ENCODE results near the gene HHIPL1. TPM values are rescaled to one million over a fixed set of nuclear protein-coding genes. Genes with fewer than 3 reads are reported as not detected.

Gene HHIPL1
- total RNA-seq, 2 donors from 2014 or later: 0.12 to 0.21 TPM

DNA sequence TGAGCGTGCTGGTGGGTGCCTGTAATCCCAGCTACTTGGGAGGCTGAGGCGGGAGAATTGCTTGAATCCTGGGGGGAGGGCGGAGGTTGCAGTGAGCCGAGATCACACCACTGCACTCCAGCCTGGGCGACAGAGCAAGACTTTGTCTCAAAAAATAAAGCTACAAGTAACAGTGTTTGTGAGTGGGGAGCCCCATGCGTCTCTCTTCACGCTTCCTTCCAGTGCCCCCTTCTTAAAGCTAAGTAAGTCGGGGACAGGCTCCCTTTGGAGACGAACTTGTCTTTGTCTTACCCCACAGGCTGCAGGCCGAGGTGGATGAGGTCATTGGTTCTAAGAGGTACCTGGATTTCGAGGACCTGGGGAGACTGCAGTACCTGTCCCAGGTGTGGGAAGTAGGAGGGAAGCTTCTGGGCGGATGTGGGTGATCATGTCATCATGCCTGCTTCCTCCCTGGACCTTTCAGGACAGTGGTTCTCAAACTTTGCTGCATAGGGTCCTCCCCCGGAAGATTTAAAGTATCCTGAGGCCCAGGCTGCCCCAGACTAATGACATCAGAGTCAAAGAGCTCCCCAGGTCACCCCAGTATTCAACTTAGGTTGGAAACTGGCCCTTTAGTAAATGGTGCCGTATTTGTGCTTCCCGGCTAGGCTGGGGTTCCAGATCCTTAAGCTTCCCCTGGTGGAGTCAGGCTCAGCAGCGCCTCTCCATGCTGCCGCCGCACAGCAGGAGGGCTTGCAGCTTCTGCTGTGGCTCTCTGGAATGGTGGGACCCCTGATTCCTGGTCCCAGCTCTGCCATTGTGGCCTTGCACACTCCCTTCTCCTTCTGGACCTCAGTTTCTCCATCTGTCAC is 76.2 kb downstream of the HHIPL1 start:
- no peaks in the 10 kb centered on the region for H3K9me3 ChIP-seq (ENCODE audit: control insufficient read depth, low read length, poor library complexity, severe bottlenecking)
- DNase-seq: peak in 1 of 3 donors; percentile 1
- Mint-ChIP-seq H3K36me3 (ENCODE audit: low read depth) (peaks cover 2% of the 10 kb centered on the region), H3K27ac (no peak overlapping the region), H3K4me1 (peaks cover 2% of the 10 kb centered on the region), H3K27me3 (peaks cover 23% of the 10 kb centered on the region), H3K4me3 (no peak overlapping the region)
- no peak for ATAC-seq

GRCh38 chr14:99721792-99722516 is 77.0 kb downstream of the HHIPL1 start:
- DNase-seq (peak in 1 of 3 donors; percentile 3), ATAC-seq (no peak)
- no peaks in the 10 kb centered on the region for H3K9me3 ChIP-seq (ENCODE audit: control insufficient read depth, low read length, poor library complexity, severe bottlenecking)
- H3K4me1 Mint-ChIP-seq: peaks cover 2% of the 10 kb centered on the region
- peaks cover 20% of the 10 kb centered on the region for H3K27me3 Mint-ChIP-seq
- no peaks in the 10 kb centered on the region for H3K36me3 Mint-ChIP-seq (ENCODE audit: low read depth)
- H3K4me3 Mint-ChIP-seq: no peak overlapping the region
- H3K27ac Mint-ChIP-seq: no peak overlapping the region

DNA sequence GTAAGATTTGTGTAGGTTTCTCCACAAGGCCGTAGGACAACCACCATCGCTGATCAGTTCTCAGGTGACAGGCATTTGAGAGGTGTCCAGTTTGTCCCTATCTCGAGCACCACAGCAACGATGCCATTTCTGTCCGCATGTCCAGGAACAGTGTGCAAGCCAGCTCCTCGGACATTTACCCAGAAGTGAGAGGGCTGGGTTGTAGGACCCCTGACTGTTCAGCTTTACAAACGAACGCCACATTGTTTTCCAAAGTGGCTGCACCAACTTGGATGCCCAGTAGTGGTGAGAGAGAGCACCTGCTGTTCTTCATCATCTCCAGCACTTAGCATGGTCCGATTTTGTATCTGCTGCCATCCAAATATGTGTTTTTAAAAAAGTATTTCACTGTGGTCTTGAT is 77.8 kb downstream of the HHIPL1 start:
- no peaks in the 10 kb centered on the region for H3K36me3 Mint-ChIP-seq (ENCODE audit: low read depth)
- H3K27ac Mint-ChIP-seq: no peak overlapping the region
- H3K27me3 Mint-ChIP-seq: peaks cover 24% of the 10 kb centered on the region
- H3K9me3 ChIP-seq (ENCODE audit: control insufficient read depth, low read length, poor library complexity, severe bottlenecking): no peaks in the 10 kb centered on the region
- H3K4me3 Mint-ChIP-seq: no peak overlapping the region
- H3K4me1 Mint-ChIP-seq: peaks cover 2% of the 10 kb centered on the region
- DNase-seq (no peak), ATAC-seq (no peak)

DNA sequence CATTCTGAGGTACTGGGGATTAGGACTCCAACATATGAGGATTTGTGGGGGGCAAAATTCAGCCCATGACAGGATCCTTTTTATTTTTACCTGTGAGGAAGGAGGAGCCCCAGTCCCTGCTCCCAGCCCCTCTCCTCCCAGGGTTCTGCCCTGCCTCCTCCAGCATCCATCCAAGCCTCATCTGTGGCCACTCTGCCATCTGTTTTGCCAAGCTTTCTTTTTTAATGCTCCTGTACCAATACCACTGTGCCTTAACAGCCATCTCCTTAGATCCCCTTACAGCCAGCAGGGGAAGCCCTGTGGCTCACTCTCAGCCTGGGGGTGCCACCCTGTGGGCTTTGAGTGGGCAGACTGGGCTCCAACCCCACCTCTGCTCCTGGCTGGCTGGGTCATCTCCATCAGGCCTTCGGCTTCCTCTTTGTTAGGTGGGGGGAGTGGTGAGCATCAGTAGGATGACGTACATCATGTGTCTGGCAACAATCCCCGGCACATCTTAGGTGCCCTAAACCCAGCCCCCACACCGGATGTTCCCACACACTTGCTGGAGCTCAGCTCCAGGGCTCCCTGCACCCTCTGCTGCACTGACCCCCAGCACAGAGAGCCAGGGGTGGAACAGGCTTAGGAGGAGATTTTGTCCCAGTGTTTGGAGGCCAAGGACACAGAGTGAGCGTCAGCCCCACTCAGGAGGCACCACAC is 79.4 kb downstream of the HHIPL1 start:
- no peak overlapping the region for H3K27ac Mint-ChIP-seq

DNA sequence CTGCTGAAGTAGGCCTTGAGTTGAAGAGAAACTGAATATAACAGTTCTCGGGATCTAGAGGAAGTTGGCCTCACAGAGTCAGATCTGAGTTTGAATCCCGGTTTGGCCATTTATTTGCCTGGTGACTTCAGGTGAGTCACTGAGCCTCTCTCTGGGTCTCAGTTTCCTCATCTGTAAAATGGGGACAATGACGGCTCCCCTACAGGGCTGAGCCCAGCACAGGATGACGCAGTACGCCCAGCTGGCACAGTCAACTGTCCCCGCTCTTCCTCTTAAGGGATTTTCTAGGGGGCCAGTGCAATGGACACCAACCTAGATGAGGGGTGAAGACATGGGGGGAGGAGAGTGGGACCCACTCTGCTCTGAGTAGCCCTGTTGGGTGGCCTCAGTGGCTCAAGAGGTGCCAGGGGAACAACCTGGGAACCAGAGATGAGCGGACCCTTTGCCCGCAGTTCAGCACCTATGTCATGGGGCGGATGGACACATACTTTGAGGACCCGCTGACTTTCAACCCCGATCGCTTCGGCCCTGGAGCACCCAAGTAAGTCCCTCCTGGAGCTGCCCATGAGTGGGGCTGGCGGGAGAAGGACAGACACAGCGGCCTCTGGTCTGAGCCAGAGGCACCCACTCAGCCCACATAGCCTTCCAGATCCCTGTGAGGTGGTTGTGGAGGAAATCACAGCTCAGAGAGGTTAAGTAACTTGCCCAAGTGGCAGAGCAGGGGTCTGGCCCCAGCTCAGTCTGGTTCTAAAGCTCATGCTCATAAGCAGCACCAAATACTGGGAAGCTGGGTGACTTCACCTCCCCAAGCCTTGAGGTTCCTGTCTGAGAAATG is 80.2 kb downstream of the HHIPL1 start:
- H3K4me3 Mint-ChIP-seq: no peak overlapping the region
- peak in 1 of 3 donors; percentile 6 for DNase-seq
- no peak overlapping the region for H3K27ac Mint-ChIP-seq
- no peaks in the 10 kb centered on the region for H3K4me1 Mint-ChIP-seq
- peaks cover 2% of the 10 kb centered on the region for H3K36me3 Mint-ChIP-seq (ENCODE audit: low read depth)
- H3K9me3 ChIP-seq (ENCODE audit: control insufficient read depth, low read length, poor library complexity, severe bottlenecking): no peaks in the 10 kb centered on the region
- H3K27me3 Mint-ChIP-seq: peaks cover 29% of the 10 kb centered on the region
- no peak for ATAC-seq

More for the DNA sequence above, 79.4 kb downstream of the HHIPL1 start:
- Mint-ChIP-seq H3K27me3 (peaks cover 29% of the 10 kb centered on the region), H3K4me3 (no peak overlapping the region), H3K4me1 (no peaks in the 10 kb centered on the region), H3K36me3 (ENCODE audit: low read depth) (peaks cover 2% of the 10 kb centered on the region)
- DNase-seq: peak in 1 of 3 donors; percentile 4
- H3K9me3 ChIP-seq (ENCODE audit: control insufficient read depth, low read length, poor library complexity, severe bottlenecking): no peaks in the 10 kb centered on the region
- no peak for ATAC-seq

DNA sequence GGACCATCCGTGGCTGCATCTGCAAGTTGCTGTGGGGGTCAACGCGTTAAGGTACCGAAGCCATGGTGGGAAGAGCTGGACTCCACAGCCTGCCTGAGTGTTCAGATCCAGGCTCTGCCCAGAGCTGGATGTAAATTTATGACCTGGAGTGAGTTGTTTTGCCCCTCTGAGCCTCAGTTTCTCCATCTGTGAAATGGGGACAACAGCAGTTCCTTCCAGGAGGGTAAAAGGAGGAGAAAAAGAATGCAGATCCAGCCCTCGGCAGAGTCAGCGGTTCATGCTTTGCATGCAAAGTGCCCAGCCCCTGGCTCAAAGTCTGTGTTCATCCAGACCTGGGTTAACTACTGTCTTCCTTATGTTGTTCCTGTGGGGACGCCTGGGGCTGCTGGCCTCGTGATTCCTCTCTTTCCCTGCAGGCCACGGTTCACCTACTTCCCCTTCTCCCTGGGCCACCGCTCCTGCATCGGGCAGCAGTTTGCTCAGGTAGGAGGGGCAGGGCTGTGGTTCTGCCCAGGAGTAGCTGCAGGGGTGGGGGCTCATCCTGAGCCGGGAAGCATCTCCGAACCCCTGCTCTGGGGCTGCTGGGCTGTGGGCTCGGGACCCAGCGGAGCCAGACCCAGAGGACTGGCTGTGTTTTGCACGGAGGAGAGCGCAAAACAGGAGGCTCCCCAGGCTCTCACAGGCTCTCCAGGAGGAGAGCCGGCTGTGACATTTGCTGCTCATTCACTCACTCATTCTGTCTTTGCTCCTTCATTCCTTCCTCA is 81.0 kb downstream of the HHIPL1 start:
- peak in 1 of 3 donors; percentile 3 for DNase-seq
- no peaks in the 10 kb centered on the region for H3K4me1 Mint-ChIP-seq
- H3K27me3 Mint-ChIP-seq: peaks cover 29% of the 10 kb centered on the region
- no peak overlapping the region for H3K27ac Mint-ChIP-seq
- no peak overlapping the region for H3K4me3 Mint-ChIP-seq
- H3K9me3 ChIP-seq (ENCODE audit: control insufficient read depth, low read length, poor library complexity, severe bottlenecking): no peaks in the 10 kb centered on the region
- peaks cover 2% of the 10 kb centered on the region for H3K36me3 Mint-ChIP-seq (ENCODE audit: low read depth)
- no peak for ATAC-seq

GRCh38 chr14:99726538-99727095 is 81.7 kb downstream of the HHIPL1 start:
- DNase-seq (peak in 1 of 3 donors; percentile 5), ATAC-seq (no peak)
- H3K9me3 ChIP-seq (ENCODE audit: control insufficient read depth, low read length, poor library complexity, severe bottlenecking): no peaks in the 10 kb centered on the region
- no peak overlapping the region for H3K4me3 Mint-ChIP-seq
- H3K36me3 Mint-ChIP-seq (ENCODE audit: low read depth): peaks cover 2% of the 10 kb centered on the region
- H3K4me1 Mint-ChIP-seq: no peaks in the 10 kb centered on the region
- peaks cover 29% of the 10 kb centered on the region for H3K27me3 Mint-ChIP-seq
- no peak overlapping the region for H3K27ac Mint-ChIP-seq

- no peaks in the 10 kb centered on the region for H3K9me3 ChIP-seq (ENCODE audit: control insufficient read depth, low read length, poor library complexity, severe bottlenecking)
- Mint-ChIP-seq H3K27me3 (peaks cover 32% of the 10 kb centered on the region), H3K27ac (no peak overlapping the region), H3K4me1 (no peaks in the 10 kb centered on the region), H3K36me3 (ENCODE audit: low read depth) (peaks cover 2% of the 10 kb centered on the region), H3K4me3 (no peak overlapping the region)
- ATAC-seq: no peak
- peak in 1 of 3 donors; percentile 4 for DNase-seq
Measured at GRCh38 chr14:99727096-99727870, 82.4 kb downstream of the HHIPL1 start.

DNA sequence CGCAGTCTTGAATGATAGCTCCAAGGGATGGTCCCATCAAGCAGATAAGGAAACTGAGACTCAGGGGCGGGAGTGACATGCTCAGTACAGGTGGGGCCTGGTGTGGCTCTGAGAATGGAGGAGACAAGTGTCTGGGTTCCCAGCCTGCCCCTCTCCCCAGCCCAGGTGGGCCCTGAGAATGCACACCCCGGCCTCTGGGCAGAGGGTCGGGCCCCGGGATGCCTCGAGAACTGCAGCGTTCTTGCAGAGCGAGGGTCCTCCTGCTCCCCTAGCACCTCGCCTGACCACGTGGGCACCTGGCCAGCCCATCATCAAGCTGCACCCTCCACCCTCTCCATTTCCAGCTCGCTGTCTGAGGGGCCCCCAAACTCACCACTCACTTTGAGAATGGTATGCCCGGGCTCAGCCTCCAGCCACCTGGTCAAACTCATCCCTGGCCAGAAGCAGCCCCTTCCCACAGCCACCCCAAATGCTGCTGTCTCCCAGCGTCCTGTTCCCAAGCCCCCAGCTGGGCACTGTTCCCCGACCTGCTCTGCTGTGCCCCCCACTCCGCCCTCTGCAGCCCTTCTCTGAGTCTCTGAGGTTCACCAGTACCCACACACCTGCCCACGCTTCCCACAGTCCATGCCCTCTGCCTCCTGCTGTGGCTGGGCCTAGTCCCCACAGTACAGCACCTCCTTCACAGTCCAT is 83.4 kb downstream of the HHIPL1 start:
- ATAC-seq (no peak), DNase-seq (peak in 1 of 3 donors; percentile 5)
- H3K27ac Mint-ChIP-seq: no peak overlapping the region
- peaks cover 42% of the 10 kb centered on the region for H3K27me3 Mint-ChIP-seq
- no peaks in the 10 kb centered on the region for H3K9me3 ChIP-seq (ENCODE audit: control insufficient read depth, low read length, poor library complexity, severe bottlenecking)
- H3K4me1 Mint-ChIP-seq: no peaks in the 10 kb centered on the region
- no peak overlapping the region for H3K4me3 Mint-ChIP-seq
- H3K36me3 Mint-ChIP-seq (ENCODE audit: low read depth): peaks cover 2% of the 10 kb centered on the region

DNA sequence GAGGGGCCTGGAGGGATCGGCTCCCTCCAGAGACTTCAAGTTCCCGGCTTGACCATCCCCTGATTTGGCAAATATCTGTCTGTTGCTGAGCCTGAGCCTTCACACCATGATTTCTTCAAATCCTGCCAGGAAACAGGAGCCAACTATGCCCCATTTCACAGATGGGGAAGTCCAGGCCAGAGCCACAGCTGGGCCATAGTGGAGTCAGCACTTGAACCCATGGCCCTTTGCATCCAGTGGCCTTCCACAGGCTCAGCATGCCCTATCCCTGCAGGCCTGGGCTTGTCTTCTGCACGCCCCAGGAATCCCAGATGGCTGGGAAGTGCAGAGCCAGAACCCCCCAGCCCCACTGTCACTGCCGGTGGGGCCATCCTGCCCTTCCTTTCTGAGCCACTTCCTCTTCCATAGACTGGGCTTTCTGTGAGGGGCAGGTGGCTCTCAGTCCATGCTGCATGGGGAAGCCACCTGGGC is 84.1 kb downstream of the HHIPL1 start:
- Mint-ChIP-seq H3K36me3 (ENCODE audit: low read depth) (peaks cover 2% of the 10 kb centered on the region), H3K27ac (no peak overlapping the region), H3K4me3 (no peak overlapping the region), H3K4me1 (peaks cover 2% of the 10 kb centered on the region), H3K27me3 (peaks cover 48% of the 10 kb centered on the region)
- H3K9me3 ChIP-seq (ENCODE audit: control insufficient read depth, low read length, poor library complexity, severe bottlenecking): no peaks in the 10 kb centered on the region
- ATAC-seq (no peak), DNase-seq (peak in 1 of 3 donors; percentile 0)

All from T-helper 17 cell (primary cell).